HUES64 (cell line): ENCODE measurements around the gene LRP1.
A peak's percentile ranks its signal among the peaks of the same experiment; 100 is the strongest.

Experiments
- H3K27ac ChIP-seq: 2 replicates; pipeline ENCODE4 v1.7.0; 2013; ENCODE audit warnings: low read depth, low read length, inconsistent platforms
- H3K27me3 ChIP-seq: 2 replicates; pipeline ENCODE4 v1.6.1; 2013; ENCODE audit warnings: mild to moderate bottlenecking, low read length; ENCODE audit not compliant: insufficient read depth
- H3K36me3 ChIP-seq: 2 replicates; pipeline ENCODE4 v1.6.1; 2013; ENCODE audit warnings: mild to moderate bottlenecking, low read length; ENCODE audit not compliant: insufficient read depth
- H3K4me1 ChIP-seq: 2 replicates; pipeline ENCODE4 v1.6.1; 2013; ENCODE audit warnings: mild to moderate bottlenecking, low read length, moderate library complexity; ENCODE audit not compliant: insufficient read depth
- H3K4me3 ChIP-seq: 2 replicates; pipeline ENCODE4 v1.5.1; 2013; ENCODE audit warnings: mild to moderate bottlenecking, low read length, moderate library complexity
- H3K9ac ChIP-seq: 2 replicates; pipeline ENCODE4 v1.6.1; 2013; ENCODE audit warnings: mild to moderate bottlenecking, low read depth, low read length
- H3K9me3 ChIP-seq: 2 replicates; pipeline ENCODE4 v1.6.1; 2013; ENCODE audit warnings: low read depth, low read length; ENCODE audit not compliant: insufficient read depth
- WGBS: fragments of 150-250, 120-280 bp; methylation state at CpG from one replicate; pipeline ENCODE4 v1.1.7; 2013; ENCODE audit warnings: missing lambda C conversion rate; 5-methylcytosine and 5-hydroxymethylcytosine counted together

Gene LRP1

DNA sequence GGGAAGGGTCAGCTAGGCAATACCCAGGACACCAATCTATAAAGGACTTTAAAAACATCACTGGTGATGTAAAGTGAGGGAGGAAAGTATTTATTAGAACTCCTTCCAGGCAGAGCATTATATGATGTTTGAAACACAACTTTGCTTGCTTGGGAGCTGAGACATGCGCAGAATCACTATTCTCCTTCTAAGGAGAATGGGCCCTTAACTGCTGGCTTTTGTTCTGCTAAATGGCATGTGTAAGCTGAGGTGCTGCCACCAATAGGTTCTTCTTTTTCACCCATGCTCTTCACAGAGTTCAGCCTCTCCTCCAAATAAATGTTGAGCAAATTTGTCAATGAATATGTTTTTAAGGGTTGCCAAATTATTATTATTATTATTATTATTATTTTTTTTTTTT is 118.8 kb downstream of the LRP1 start:
- Histone ChIP-seq H3K9me3 (no peaks in the 10 kb centered on the region), H3K4me1 (peaks cover 24% of the 10 kb centered on the region), H3K27ac (0 out of 2 replicates have a peak overlapping the region, but pooled peaks have one; percentile 23), H3K4me3 (no peak overlapping the region; the same call in 1 of the 2 replicates), H3K27me3 (peaks cover 17% of the 10 kb centered on the region), H3K36me3 (no peaks in the 10 kb centered on the region), H3K9ac (no peak overlapping the region)
- 31% methylated on average over 1 of the region's 1 CpG for WGBS

DNA sequence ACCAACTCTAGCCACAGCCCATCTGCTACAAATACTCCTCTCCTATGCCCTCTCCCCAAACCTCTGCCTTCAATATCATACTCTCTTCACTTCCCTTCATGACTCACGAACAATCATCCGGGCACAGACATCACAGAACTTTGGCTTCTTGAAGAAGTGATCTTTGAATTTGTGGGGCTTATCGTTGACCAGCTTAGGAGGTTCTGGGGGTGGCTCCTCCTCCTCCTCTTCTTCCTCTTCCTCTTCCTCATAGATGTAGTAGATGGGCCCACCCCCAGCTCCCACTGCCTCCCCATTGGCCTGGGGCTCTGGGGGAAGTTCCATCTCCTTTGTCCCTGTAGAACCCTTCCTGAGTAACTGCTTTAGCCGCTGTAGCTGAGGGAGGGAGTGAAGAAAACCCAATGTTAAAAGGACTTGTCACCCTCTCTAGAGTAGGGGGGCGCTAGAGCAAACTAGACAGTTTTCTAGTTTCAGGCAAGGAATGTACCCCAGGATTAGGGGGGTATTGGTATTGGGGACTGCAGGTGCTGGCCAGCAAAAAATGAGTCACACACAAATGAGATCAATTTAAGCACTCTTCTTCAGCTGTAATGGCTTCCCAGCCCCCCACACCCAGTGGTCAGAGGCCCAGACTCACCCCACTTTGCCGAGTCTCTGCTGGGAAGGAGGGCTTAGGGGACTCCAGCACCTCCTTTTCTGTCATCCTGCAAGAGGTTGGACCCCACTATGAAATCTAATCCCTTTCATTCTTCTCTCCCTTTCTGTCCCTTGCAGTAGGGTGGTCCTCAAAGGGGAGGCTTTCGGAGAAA is 120.9 kb downstream of the LRP1 start:
- Histone ChIP-seq H3K4me3 (no peak overlapping the region), H3K4me1 (peaks cover 24% of the 10 kb centered on the region), H3K9ac (no peak overlapping the region), H3K9me3 (no peaks in the 10 kb centered on the region), H3K27ac (no peak overlapping the region), H3K27me3 (peaks cover 4% of the 10 kb centered on the region), H3K36me3 (no peaks in the 10 kb centered on the region)
- WGBS = 87% methylated on average over 6 of the region's 7 CpGs

DNA sequence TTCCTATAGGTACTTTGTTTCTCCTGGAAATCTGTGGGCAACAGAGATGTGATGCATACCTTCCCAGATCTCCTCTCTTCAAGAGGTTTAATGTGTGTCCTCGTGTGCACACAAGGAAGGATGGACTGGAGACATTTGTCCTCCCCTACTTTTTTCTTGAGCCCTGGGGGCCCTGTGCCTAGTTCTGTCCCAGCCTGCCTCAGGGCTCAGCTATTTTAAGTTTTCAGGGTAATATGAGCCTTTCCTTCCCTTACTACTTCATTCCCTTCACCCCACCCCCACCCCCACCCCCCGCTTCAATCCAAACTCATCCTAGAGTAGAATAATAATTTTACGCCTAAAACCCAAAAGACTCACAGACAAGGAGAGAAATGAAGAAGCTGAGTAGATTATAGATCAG is 122.3 kb downstream of the LRP1 start:
- Histone ChIP-seq H3K36me3 (peaks cover 4% of the 10 kb centered on the region; the same call in 1 of the 2 replicates), H3K27ac (no peak overlapping the region), H3K9ac (no peak overlapping the region), H3K27me3 (no peaks in the 10 kb centered on the region), H3K4me1 (peaks cover 24% of the 10 kb centered on the region), H3K4me3 (no peak overlapping the region), H3K9me3 (no peaks in the 10 kb centered on the region)
- 86% methylated on average over 1 of the region's 3 CpGs for WGBS

DNA sequence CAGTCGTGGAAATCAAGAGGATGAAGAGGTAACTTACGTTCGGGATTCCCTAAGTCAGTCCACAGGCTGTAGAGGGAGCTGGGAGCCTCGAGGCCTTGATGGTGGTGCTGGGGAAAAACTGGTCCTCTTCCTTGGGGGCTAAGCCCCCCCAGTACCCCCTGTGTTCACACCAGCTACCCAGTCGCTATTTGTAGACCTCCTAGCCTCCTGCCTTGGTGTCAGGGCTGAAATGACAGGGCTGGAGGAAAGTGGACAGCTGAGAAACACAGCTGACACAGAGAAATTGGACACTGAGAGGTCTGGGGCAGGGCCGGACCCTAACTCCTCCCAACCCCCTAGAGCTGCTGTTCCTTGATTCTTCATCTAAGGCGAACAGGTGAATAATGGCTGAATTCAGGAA is 122.7 kb downstream of the LRP1 start, which contains the start of gene STAC3:
Gene STAC3, minus strand, starts transcription at position 232 of the 400 bp plus-strand sequence. CDS start 1,551 bp downstream, outside the sequence.
- Histone ChIP-seq H3K9ac (no peak within 1 kb of the TSS), H3K4me3 (no peak within 1 kb of the TSS), H3K27ac (no peak within 1 kb of the TSS), H3K27me3 (no peaks in the 10 kb centered on the region), H3K36me3 (peaks cover 8% of the 10 kb centered on the region), H3K9me3 (no peaks in the 10 kb centered on the region), H3K4me1 (peaks cover 24% of the 10 kb centered on the region)
- WGBS = 74% methylated on average over 6 of the region's 7 CpGs

DNA sequence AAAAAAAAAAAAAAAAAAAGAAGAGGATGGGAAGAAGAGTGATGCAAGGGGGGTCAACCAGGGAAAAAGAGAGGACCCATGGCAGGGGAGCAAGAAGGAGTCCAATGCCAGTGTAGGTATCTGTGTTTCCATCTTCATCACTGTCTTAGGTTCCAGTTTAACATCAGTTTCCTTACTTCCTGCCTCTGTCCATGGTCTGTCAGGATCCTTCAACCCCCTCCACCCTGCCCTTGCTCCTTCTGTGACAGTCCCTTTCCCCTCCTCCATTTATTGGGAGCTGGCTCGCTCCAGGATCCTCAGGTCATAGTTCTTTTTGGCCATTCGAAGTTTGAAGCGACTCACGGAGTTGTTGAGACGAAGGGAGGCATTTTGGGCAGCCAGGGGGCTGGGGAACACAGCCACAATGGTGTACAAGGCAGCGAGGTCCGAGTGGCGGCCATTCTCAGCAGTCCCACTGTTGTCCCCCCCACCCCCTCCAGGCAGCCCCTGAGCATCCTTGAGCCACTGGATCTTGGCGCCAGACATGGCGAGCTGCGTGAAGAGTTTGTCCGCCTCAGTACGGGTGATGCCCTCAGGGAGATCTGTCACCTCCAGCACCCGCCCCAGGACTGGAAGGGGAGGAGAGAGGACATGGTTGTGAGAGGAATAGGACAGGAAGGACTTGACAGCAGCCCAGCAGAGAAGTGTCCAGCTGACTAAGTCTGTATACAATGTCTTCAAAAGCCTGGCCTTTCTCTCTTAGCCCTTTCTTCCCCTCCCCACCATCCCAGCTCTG is 126.4 kb downstream of the LRP1 start:
- WGBS = 92% methylated on average over 14 of the region's 14 CpGs

DNA sequence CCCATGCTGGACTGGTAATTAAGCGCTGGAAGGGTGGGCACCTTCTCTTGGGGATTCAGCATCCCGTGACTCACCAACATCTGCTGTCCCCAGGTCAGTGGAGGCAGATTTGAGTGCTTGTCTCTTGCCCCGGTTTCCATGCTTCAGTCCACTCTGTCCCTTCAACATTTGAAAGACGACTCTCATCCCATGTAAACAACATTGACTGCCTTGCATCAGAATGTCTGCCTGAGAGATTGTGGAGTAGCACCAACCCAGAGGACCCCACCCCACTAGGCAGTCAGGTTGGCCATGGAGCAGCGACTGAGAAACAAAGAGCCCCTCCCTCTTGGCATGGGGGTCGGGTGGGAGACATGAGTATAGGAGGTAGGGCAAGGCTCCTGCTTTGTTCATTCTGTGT is 127.6 kb downstream of the LRP1 start:
- H3K27me3 ChIP-seq = no peaks in the 10 kb centered on the region
- no peaks in the 10 kb centered on the region for H3K9me3 ChIP-seq
- no peak overlapping the region for H3K27ac ChIP-seq
- H3K36me3 ChIP-seq = peaks cover 36% of the 10 kb centered on the region
- no peak overlapping the region for H3K9ac ChIP-seq
- peaks cover 5% of the 10 kb centered on the region; the same call in 1 of the 2 replicates for H3K4me1 ChIP-seq
- 84% methylated on average over 6 of the region's 6 CpGs for WGBS
- no peak overlapping the region for H3K4me3 ChIP-seq

More for the DNA sequence above, 126.4 kb downstream of the LRP1 start:
- Histone ChIP-seq H3K9me3 (no peaks in the 10 kb centered on the region), H3K4me1 (peaks cover 5% of the 10 kb centered on the region), H3K9ac (no peak overlapping the region), H3K4me3 (no peak overlapping the region), H3K27ac (no peak overlapping the region), H3K36me3 (peaks cover 36% of the 10 kb centered on the region), H3K27me3 (no peaks in the 10 kb centered on the region)

DNA sequence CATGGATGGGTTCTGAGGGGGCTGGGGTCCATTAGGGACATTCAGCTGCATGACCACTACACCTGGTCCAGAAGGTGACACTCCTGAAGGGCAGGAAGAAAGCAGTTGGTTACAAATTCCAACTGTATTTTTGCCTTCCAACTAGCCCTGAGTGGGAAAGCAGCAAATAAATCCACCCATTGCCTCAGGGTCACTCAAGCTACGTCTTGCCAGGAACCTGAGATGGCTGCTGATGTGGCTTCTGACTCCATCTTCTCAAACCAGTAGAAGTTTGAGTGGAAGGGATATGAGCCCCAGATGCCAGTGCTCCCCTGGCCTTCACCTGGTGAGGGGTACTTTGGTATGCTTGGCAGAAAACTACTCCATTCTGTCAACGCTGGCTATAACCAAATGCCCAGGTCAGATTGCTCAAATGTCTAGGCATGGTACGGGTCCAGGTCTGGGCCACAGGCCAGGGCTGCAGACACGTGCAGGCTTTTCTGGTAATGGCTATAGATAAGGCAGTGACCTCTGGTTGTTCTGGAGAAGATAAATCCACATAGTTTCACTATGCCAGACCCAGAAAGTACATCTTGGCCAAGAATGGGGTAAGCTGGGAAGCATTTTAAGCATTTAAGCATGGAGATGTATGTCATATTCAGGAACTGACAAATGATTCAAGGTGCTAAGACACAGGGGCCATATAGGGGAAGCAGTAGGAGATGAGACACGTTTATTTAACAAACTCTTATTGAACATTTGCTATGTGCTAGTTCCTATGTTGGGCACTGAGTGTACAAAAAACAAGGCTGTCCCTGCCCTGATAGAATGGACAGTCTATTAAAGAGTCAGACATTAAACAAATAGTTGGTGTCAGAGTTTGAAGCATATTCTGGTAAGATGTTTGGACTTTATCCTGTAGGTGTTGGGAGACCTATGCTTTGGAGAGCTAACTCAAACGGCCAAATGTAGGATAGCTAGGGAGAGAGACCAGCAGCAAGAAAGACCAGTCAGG is 131.0 kb downstream of the LRP1 start:
- peaks cover 36% of the 10 kb centered on the region for H3K36me3 ChIP-seq
- H3K4me1 ChIP-seq = peaks cover 17% of the 10 kb centered on the region
- no peaks in the 10 kb centered on the region for H3K9me3 ChIP-seq
- no peak overlapping the region for H3K27ac ChIP-seq
- no peaks in the 10 kb centered on the region for H3K27me3 ChIP-seq
- 84% methylated on average over 6 of the region's 6 CpGs for WGBS
- H3K9ac ChIP-seq = no peak overlapping the region
- H3K4me3 ChIP-seq = no peak overlapping the region

DNA sequence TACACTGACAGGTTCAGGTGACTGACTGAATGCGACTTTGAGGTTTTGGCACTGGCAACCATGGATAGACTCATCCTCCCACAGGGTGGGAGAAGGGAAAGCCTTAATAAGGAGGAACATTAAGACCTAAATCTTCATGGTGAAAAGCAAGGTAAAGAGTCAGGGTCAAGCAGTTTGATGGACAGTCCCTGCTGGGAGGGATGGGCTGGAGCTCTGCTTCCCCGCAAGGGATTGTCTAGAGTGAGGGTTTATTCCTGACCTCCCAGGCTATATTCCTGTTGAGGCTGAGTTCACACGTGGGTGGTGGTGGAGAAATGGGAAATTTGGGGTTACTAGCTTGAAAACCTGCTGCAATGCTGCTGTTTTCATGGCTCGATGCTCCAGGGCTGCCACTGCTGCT is 132.1 kb downstream of the LRP1 start:
- 87% methylated on average over 4 of the region's 4 CpGs for WGBS
- H3K36me3 ChIP-seq = peaks cover 41% of the 10 kb centered on the region
- peaks cover 17% of the 10 kb centered on the region for H3K4me1 ChIP-seq
- no peak overlapping the region for H3K9ac ChIP-seq
- H3K9me3 ChIP-seq = no peaks in the 10 kb centered on the region
- H3K4me3 ChIP-seq = no peak overlapping the region
- H3K27me3 ChIP-seq = no peaks in the 10 kb centered on the region
- no peak overlapping the region for H3K27ac ChIP-seq

DNA sequence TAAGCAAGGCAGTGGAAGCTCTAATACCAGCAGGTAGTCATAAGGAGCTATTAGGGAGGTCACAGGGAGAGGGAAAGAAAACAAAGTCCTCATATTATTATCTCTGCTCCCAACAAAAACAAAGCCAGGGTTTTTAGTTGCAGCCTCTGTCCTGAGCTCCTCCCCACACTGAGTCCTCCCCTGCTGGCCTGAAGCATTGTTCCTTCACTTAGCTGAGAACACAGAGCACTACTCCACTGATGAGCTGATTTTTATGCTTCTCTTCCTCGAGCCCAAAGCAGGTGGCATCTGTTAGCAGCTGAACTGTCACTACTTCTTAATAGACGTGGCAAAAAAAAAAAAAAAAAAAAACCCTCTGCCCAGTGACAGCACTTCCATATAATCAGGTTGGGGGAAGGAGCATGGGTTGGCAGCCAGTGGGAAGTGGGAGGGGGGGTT is 133.2 kb downstream of the LRP1 start:
- no peak overlapping the region for H3K27ac ChIP-seq
- peaks cover 34% of the 10 kb centered on the region for H3K36me3 ChIP-seq
- 28% methylated on average over 1 of the region's 2 CpGs for WGBS
- no peak overlapping the region for H3K9ac ChIP-seq
- H3K27me3 ChIP-seq = no peaks in the 10 kb centered on the region
- H3K4me1 ChIP-seq = peaks cover 17% of the 10 kb centered on the region
- no peak overlapping the region for H3K4me3 ChIP-seq
- no peaks in the 10 kb centered on the region for H3K9me3 ChIP-seq

DNA sequence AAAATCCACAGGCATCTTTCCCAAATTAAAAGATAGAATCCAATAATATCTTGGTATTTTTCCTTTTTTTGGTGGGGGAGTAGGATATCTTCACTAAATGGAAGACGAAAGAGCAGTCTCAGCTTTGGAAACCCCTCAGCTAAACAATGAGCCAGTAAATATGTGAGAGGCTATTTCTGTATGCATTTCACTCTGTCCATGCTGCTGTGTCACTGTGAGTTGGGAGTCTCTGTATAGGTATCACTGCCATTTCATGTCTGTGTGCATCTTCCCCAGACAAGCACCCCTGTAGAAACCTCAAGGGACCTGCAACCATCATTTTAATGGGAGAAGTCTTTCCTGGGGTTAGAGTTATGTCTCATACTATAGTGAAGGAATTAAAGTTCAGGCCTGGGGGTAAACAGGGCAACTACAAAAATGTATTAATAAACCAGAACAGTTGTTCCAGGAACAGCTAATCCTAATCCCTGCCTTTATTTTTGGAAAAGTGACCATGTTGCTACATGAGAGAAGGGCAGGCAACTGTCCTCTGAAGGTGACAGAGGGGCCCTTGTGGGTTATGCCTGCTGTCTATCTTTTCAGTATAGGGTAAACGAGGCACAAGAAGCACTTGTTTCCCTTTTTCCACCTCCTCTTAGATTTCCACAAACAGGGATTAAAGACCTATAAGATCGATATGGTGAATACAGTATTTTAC is 134.0 kb downstream of the LRP1 start:
- H3K36me3 ChIP-seq = peaks cover 34% of the 10 kb centered on the region
- H3K9ac ChIP-seq = no peak overlapping the region
- no peaks in the 10 kb centered on the region for H3K9me3 ChIP-seq
- no peak overlapping the region for H3K4me3 ChIP-seq
- H3K4me1 ChIP-seq = peaks cover 17% of the 10 kb centered on the region
- no peak overlapping the region for H3K27ac ChIP-seq
- H3K27me3 ChIP-seq = no peaks in the 10 kb centered on the region
- 92% methylated on average over 2 of the region's 3 CpGs for WGBS
